A549 (cell line): ENCODE results near the gene SMG9. TPM values are rescaled to one million over a fixed set of nuclear protein-coding genes. Genes with fewer than 3 reads are reported as not detected.

Source experiments
- ATAC-seq, 2 experiments: fragments of 200-7000 bp in 1 of 2; fragments of >200 bp in 1 of 2; cut with Nextera tagmentation in 1 of 2; cut with Tn5 transposase in 1 of 2; 3 replicates each; pipeline versions ENCODE4 v1.8.0 to v1.9.1; 2018 to 2020; ENCODE audit warnings: mild to moderate bottlenecking in 1 of 2, moderate library complexity in 1 of 2
- CTCF ChIA-PET: fragments of 300-600 bp; sonication (Branson Sonifier 250); formaldehyde crosslinking; extraction: SDS; loops from one replicate; lab custom pipeline; 2021; ENCODE audit warnings: antibody characterized with exemption, inconsistent platforms; lab: Yijun Ruan, JAX
- POLR2A ChIA-PET: fragments of 350-600 bp; formaldehyde crosslinking; extraction: SDS; loops from one replicate; lab custom pipeline; 2021; ENCODE audit warnings: antibody characterized with exemption, inconsistent platforms; lab: Yijun Ruan, JAX
- DNase-seq, 2 experiments: peaks; one replicate each; pipeline versions ENCODE4 v3.0.0 to v3.0.0-alpha.2; 2011 to 2016; ENCODE audit warnings: low read depth in 1 of 2, low spot score in 1 of 2
- FAIRE-seq: peaks from 2 replicates; lab custom pipeline; 2011; peaks lifted over from hg19 to GRCh38; lab: Jason Lieb, UNC
- H3K27ac ChIP-seq, 2 experiments: fragments of >200 bp; sonication (Bioruptor Twin); formaldehyde crosslinking; 3 replicates each; pipeline ENCODE4 v1.5.1; 2016 to 2017
- H3K4me1 ChIP-seq: fragments of >200 bp; sonication (Bioruptor Twin); formaldehyde crosslinking; 3 replicates; pipeline ENCODE4 v1.6.1; 2016
- H3K4me2 ChIP-seq: fragments of >200 bp; sonication (Bioruptor Twin); formaldehyde crosslinking; 3 replicates; pipeline ENCODE4 v1.6.1; 2016
- H3K4me3 ChIP-seq: fragments of >200 bp; sonication (Bioruptor Twin); formaldehyde crosslinking; 3 replicates; pipeline ENCODE4 v1.5.1; 2016
- H3K9me3 ChIP-seq: fragments of >200 bp; sonication (Bioruptor Twin); formaldehyde crosslinking; 3 replicates; pipeline ENCODE4 v1.6.1; 2016
- CBX2 ChIP-seq: fragments of 200-600 bp; sonication (generic); IDR thresholded peaks from 2 replicates; pipeline ENCODE4 v1.6.1; 2016; ENCODE audit warnings: low read depth, mild to moderate bottlenecking, borderline replicate concordance
- CEBPB ChIP-seq, 2 experiments: fragments of >200 bp in 1 of 2; sonication (Bioruptor Twin) in 1 of 2; formaldehyde crosslinking in 1 of 2; IDR thresholded peaks; 2 replicates each; pipeline ENCODE4 v1.6.1; 2012 to 2016
- EHMT2 ChIP-seq: fragments of 200-600 bp; sonication (generic); IDR thresholded peaks from 2 replicates; pipeline ENCODE4 v1.6.1; 2016; ENCODE audit warnings: antibody characterized with exemption, low read depth, mild to moderate bottlenecking, moderate library complexity
- EP300 ChIP-seq, 2 experiments: fragments of >200 bp; sonication (Bioruptor Twin); formaldehyde crosslinking; IDR thresholded peaks; 2 replicates in 1 of 2; 3 replicates in 1 of 2; pipeline ENCODE4 v1.6.1; 2016 to 2017
- FOSB ChIP-seq: fragments of 250-450 bp; sonication (Bioruptor Pico); IDR thresholded peaks from 2 replicates; pipeline ENCODE4 v1.5.0; 2020; ENCODE audit warnings: mild to moderate bottlenecking, moderate library complexity
- FOSL2 ChIP-seq, 2 experiments: fragments of 450-650 bp in 1 of 2; fragments of >200 bp in 1 of 2; sonication (Bioruptor Twin) in 1 of 2; formaldehyde crosslinking; IDR thresholded peaks; 2 replicates each; pipeline versions ENCODE4 v1.5.0 to v1.6.1; 2016 to 2020; ENCODE audit warnings: mild to moderate bottlenecking in 1 of 2, moderate library complexity in 1 of 2
- HEYL ChIP-seq: fragments of 250-450 bp; sonication (Bioruptor Pico); IDR thresholded peaks from 2 replicates; pipeline ENCODE4 v1.8.0; 2021; ENCODE audit warnings: mild to moderate bottlenecking, moderate library complexity
- HOXA7 ChIP-seq: fragments of 250-450 bp; sonication (Bioruptor Pico); IDR thresholded peaks from 2 replicates; pipeline ENCODE4 v1.5.0; 2020; ENCODE audit warnings: mild to moderate bottlenecking, moderate library complexity
- JUN ChIP-seq, 2 experiments: fragments of >200 bp; sonication (Bioruptor Twin); formaldehyde crosslinking; IDR thresholded peaks; 2 replicates in 1 of 2; 3 replicates in 1 of 2; pipeline ENCODE4 v1.6.1; 2016 to 2017
- JUNB ChIP-seq: fragments of >200 bp; sonication (Bioruptor Twin); formaldehyde crosslinking; IDR thresholded peaks from 2 replicates; pipeline ENCODE4 v1.6.1; 2016
- KDM5A ChIP-seq: fragments of 200-600 bp; sonication (generic); IDR thresholded peaks from 2 replicates; pipeline ENCODE4 v1.6.1; 2016; ENCODE audit warnings: antibody characterized with exemption, mild to moderate bottlenecking
- MAFK ChIP-seq: fragments of 450-650 bp; IDR thresholded peaks from 2 replicates; pipeline ENCODE4 v1.6.1; 2014; ENCODE audit not compliant: partially characterized antibody
- MYC ChIP-seq: IDR thresholded peaks from 2 replicates; pipeline ENCODE4 v1.6.1; 2012; ENCODE audit warnings: mild to moderate bottlenecking, inconsistent platforms, low read length, improper control_type of control experiment, borderline replicate concordance
- POLR2AphosphoS2 ChIP-seq: conservative IDR thresholded peaks from 2 replicates; pipeline ENCODE4 v1.6.1; 2012; ENCODE audit warnings: low read length, improper control_type of control experiment, inconsistent platforms
- RCOR1 ChIP-seq: fragments of 150-350 bp; IDR thresholded peaks from 2 replicates; pipeline ENCODE4 v1.6.1; 2014; ENCODE audit warnings: antibody characterized with exemption, low read length, low read depth
- RFX5 ChIP-seq: fragments of 450-650 bp; IDR thresholded peaks from 2 replicates; pipeline ENCODE4 v1.7.1; 2014; ENCODE audit warnings: antibody characterized with exemption, mild to moderate bottlenecking, moderate library complexity
- SREBF2 ChIP-seq: fragments of 450-650 bp; IDR thresholded peaks from 2 replicates; pipeline ENCODE4 v1.6.1; 2014; ENCODE audit warnings: mild to moderate bottlenecking, moderate library complexity
- TP53 ChIP-seq: fragments of 250-450 bp; sonication (Bioruptor Pico); IDR thresholded peaks from 2 replicates; pipeline ENCODE4 v1.5.0; 2021; ENCODE audit warnings: mild to moderate bottlenecking, moderate library complexity
- ZC3H11A ChIP-seq: fragments of 450-650 bp; IDR thresholded peaks from 2 replicates; pipeline ENCODE4 v1.6.1; 2014; ENCODE audit warnings: antibody characterized with exemption, mild to moderate bottlenecking
- ZFP36 ChIP-seq: fragments of 450-650 bp; IDR thresholded peaks from 2 replicates; pipeline ENCODE4 v1.6.1; 2014; ENCODE audit warnings: borderline replicate concordance; ENCODE audit not compliant: partially characterized antibody
- ZNF302 ChIP-seq: fragments of 250-450 bp; sonication (Bioruptor Pico); IDR thresholded peaks from 2 replicates; pipeline ENCODE4 v1.9.0; 2021; ENCODE audit warnings: inconsistent platforms, mild to moderate bottlenecking, moderate library complexity
- ZSCAN20 ChIP-seq: fragments of 250-450 bp; sonication (Bioruptor Pico); IDR thresholded peaks from 2 replicates; pipeline ENCODE4 v1.8.0; 2022; ENCODE audit warnings: mild to moderate bottlenecking, moderate library complexity
- WGBS: methylation state at CpG from one replicate; pipeline ENCODE4 v1.1.6; 2017; ENCODE audit errors: missing lambda C conversion rate; 5-methylcytosine and 5-hydroxymethylcytosine counted together
- polyA minus RNA-seq: library from RNA; depleted of rRNA, polyadenylated mRNA; stranded (reverse); fragments of >200 nt; gene quantifications from 2 replicates; pipeline ENCODE4 v1.2.3, GENCODE V29; 2011; rRNA and poly(A)+ RNA removed
- polyA plus RNA-seq, 4 experiments: library from polyadenylated mRNA; depleted of rRNA in 3 of 4; stranded (reverse); fragments of >200 nt; fragmentation: RNase III in 1 of 4; extraction: RNeasy Plus Mini Kit Qiagen cat#74134 plus additional on column Dnase treatment in 1 of 4; gene quantifications; 2 replicates in 3 of 4; 3 replicates in 1 of 4; pipeline ENCODE4 v1.2.3, GENCODE V29; 2011 to 2017
- TF ChIP-seq, protein P1 (sequence below): fragments of 450-650 bp; IDR thresholded peaks from 2 replicates; pipeline ENCODE4 v1.6.1; 2014; ENCODE audit warnings: antibody characterized with exemption
- TF ChIP-seq, protein P2 (sequence below): IDR thresholded peaks from 2 replicates; pipeline ENCODE4 v1.6.1; 2012
- TF ChIP-seq, protein P3 (sequence below): fragments of >200 bp; sonication (Bioruptor Twin); formaldehyde crosslinking; IDR thresholded peaks from 3 replicates; pipeline ENCODE4 v1.5.1; 2016
- TF ChIP-seq, protein P4 (sequence below): fragments of >200 bp; sonication (Bioruptor Twin); formaldehyde crosslinking; IDR thresholded peaks from 3 replicates; pipeline ENCODE4 v1.6.1; 2016
- TF ChIP-seq, protein P5 (sequence below): fragments of 150-350 bp; IDR thresholded peaks from 2 replicates; pipeline ENCODE4 v1.6.1; 2014; ENCODE audit warnings: low read depth, mild to moderate bottlenecking, low read length

SMG9 gene, protein sequence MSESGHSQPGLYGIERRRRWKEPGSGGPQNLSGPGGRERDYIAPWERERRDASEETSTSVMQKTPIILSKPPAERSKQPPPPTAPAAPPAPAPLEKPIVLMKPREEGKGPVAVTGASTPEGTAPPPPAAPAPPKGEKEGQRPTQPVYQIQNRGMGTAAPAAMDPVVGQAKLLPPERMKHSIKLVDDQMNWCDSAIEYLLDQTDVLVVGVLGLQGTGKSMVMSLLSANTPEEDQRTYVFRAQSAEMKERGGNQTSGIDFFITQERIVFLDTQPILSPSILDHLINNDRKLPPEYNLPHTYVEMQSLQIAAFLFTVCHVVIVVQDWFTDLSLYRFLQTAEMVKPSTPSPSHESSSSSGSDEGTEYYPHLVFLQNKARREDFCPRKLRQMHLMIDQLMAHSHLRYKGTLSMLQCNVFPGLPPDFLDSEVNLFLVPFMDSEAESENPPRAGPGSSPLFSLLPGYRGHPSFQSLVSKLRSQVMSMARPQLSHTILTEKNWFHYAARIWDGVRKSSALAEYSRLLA
- polyA plus RNA-seq (2011; rRNA removed): 14.2 and 24.4 TPM in 2 replicates
- polyA plus RNA-seq (2012; cell fraction: cytosol; rRNA removed): 21.1 and 23.9 TPM in 2 replicates
- 112 and 116 TPM in 2 replicates for polyA plus RNA-seq (2012; cell fraction: nucleus; rRNA removed)
- 44.2 to 47.3 TPM (median 46.7 TPM) in 3 replicates for polyA plus RNA-seq (2017; fragmentation: RNase III; extraction: RNeasy Plus Mini Kit Qiagen cat#74134 plus additional on column Dnase treatment)
- 18.3 and 18.5 TPM in 2 replicates for polyA minus RNA-seq

DNA sequence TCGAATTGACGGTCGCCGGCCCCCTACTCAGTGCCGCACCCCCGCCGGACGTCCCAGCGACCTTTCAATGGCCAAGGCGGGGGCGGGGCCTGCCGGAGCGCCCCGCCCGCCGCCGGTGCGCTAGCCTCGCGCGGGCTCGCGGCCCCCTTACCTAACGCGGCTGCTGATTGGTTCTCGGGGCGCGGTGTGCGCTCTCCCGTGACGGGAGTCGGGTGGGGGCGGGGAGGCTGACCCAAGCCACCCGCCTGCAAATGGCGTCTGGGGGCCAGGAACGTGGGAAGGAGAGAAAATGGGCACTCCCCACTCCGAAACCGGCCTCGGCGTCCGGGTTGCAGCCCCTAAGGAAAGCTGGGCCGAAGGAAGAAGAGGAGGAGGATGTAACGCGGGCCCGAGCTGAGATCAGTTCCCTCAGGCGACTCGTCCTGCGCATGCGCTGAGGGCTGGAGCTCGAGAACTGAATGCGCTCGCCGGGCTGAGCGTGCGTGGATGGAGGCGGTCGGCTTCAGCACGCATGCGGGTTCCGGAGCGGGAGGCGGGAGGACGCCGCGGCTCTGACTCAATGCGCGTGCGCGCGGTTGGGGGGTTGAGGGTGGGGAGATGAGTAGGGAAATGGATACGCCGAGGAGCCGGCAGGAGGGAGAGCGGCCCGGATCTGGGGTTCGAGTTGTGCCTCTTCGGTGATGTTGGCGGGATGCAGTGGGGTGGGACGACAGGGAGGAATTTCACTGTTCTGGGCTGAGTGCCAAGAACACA lies at the start of gene SMG9:
SMG9 (minus strand) TSS at position 460 of the 753 bp plus-strand sequence. CDS start 4,221 bp downstream, outside the sequence.
- peak within 1 kb of the TSS; percentile 94 to 99 for H3K27ac ChIP-seq
- ChIA-PET CTCF (interaction anchor here (0.6 to 22.3 kb wide), 5 partner anchors 14 to 110 kb away, joined by 3 to 565 read pairs (median 96); partner anchors contain the start of genes KCNN4 and PLAUR), POLR2A (interaction anchor here (0.6 to 5.8 kb wide), 16 partner anchors 9 to 315 kb away, joined by 3 to 75 read pairs (median 5); partner anchors contain the start of genes KCNN4, PLAUR, ZNF45 and ZNF575)
- DNase-seq (peak; percentile 99), FAIRE-seq (no peak), ATAC-seq (peak; percentile 85 to 89)
- H3K9me3 ChIP-seq: no peaks in the 10 kb centered on the region
- peak within 1 kb of the TSS; percentile 93 for H3K4me2 ChIP-seq
- WGBS: under 1% methylated on average over 65 of the region's 79 CpGs
- peaks cover 61% of the 10 kb centered on the region for H3K4me1 ChIP-seq
- peak within 1 kb of the TSS; percentile 75 for H3K4me3 ChIP-seq
- no peak for TF ChIP-seq ZFP36
- TF ChIP-seq JUN (IDR thresholded peaks at IDR 0.05): peak in 1 of 2 experiments; percentile 86; a peak in 3 of 5 replicates
- TF ChIP-seq FOSL2 (IDR thresholded peaks at IDR 0.05): no peak
- no peak; the same call in 1 of the 2 replicates for TF ChIP-seq FOSL2 (CRISPR knock-in tag; IDR thresholded peaks at IDR 0.05)
- TF ChIP-seq, protein P1, sequence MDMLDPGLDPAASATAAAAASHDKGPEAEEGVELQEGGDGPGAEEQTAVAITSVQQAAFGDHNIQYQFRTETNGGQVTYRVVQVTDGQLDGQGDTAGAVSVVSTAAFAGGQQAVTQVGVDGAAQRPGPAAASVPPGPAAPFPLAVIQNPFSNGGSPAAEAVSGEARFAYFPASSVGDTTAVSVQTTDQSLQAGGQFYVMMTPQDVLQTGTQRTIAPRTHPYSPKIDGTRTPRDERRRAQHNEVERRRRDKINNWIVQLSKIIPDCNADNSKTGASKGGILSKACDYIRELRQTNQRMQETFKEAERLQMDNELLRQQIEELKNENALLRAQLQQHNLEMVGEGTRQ: no peak
- TF ChIP-seq HOXA7 (CRISPR knock-in tag): no peak
- TF ChIP-seq, protein P2, sequence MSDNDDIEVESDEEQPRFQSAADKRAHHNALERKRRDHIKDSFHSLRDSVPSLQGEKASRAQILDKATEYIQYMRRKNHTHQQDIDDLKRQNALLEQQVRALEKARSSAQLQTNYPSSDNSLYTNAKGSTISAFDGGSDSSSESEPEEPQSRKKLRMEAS: peak; percentile 73
- TF ChIP-seq RFX5: 0 out of 2 replicates have a peak, but pooled peaks have one; percentile 24
- TF ChIP-seq RCOR1: no peak
- TF ChIP-seq POLR2AphosphoS2: no peak
- TF ChIP-seq, protein P3, sequence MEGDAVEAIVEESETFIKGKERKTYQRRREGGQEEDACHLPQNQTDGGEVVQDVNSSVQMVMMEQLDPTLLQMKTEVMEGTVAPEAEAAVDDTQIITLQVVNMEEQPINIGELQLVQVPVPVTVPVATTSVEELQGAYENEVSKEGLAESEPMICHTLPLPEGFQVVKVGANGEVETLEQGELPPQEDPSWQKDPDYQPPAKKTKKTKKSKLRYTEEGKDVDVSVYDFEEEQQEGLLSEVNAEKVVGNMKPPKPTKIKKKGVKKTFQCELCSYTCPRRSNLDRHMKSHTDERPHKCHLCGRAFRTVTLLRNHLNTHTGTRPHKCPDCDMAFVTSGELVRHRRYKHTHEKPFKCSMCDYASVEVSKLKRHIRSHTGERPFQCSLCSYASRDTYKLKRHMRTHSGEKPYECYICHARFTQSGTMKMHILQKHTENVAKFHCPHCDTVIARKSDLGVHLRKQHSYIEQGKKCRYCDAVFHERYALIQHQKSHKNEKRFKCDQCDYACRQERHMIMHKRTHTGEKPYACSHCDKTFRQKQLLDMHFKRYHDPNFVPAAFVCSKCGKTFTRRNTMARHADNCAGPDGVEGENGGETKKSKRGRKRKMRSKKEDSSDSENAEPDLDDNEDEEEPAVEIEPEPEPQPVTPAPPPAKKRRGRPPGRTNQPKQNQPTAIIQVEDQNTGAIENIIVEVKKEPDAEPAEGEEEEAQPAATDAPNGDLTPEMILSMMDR: no peak
- 0 out of 5 replicates have a peak, but pooled peaks of 1 of the 2 experiments have one; percentile 12 for TF ChIP-seq EP300 (IDR thresholded peaks at IDR 0.05)
- no peak for TF ChIP-seq ZNF302 (CRISPR knock-in tag)
- no peak for TF ChIP-seq JUNB
- TF ChIP-seq CBX2: no peak
- no peak for TF ChIP-seq MAFK
- TF ChIP-seq, protein P4, sequence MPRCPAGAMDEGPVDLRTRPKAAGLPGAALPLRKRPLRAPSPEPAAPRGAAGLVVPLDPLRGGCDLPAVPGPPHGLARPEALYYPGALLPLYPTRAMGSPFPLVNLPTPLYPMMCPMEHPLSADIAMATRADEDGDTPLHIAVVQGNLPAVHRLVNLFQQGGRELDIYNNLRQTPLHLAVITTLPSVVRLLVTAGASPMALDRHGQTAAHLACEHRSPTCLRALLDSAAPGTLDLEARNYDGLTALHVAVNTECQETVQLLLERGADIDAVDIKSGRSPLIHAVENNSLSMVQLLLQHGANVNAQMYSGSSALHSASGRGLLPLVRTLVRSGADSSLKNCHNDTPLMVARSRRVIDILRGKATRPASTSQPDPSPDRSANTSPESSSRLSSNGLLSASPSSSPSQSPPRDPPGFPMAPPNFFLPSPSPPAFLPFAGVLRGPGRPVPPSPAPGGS: peak; percentile 58; the same call in 1 of the 3 replicates
- no peak; the same call in 1 of the 2 replicates for TF ChIP-seq MYC
- no peak for TF ChIP-seq EHMT2
- peak; percentile 24; the same call in 1 of the 2 replicates for TF ChIP-seq TP53 (CRISPR knock-in tag)
- no peak for TF ChIP-seq ZC3H11A
- TF ChIP-seq SREBF2: no peak
- TF ChIP-seq ZSCAN20: no peak
- TF ChIP-seq, protein P5, sequence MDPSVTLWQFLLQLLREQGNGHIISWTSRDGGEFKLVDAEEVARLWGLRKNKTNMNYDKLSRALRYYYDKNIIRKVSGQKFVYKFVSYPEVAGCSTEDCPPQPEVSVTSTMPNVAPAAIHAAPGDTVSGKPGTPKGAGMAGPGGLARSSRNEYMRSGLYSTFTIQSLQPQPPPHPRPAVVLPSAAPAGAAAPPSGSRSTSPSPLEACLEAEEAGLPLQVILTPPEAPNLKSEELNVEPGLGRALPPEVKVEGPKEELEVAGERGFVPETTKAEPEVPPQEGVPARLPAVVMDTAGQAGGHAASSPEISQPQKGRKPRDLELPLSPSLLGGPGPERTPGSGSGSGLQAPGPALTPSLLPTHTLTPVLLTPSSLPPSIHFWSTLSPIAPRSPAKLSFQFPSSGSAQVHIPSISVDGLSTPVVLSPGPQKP: no peak
- TF ChIP-seq FOSB (CRISPR knock-in tag): no peak
- no peak for TF ChIP-seq HEYL (CRISPR knock-in tag)
- TF ChIP-seq CEBPB (IDR thresholded peaks at IDR 0.05): no peak
- no peak for TF ChIP-seq KDM5A
